NCI-H187 treated with DMSO at 0.1 percent for 48 hours (cell line): ENCODE results near the gene ABO.
"Not testable (repeated sequence)": the region's sequence is repeated elsewhere in the genome, so short reads cannot be mapped to it uniquely, and the experiment has no call there.

Experiments
- DNase-seq: peaks from one replicate; lab custom pipeline; 2025; lab: John Stamatoyannopoulos, UW

ABO gene

GRCh38 chr9:133290751-133291302 is 15.8 kb upstream of the ABO start:
- no peak for DNase-seq

- DNase-seq: no peak
Measured at GRCh38 chr9:133286523-133286922, 11.5 kb upstream of the ABO start.

- no peak for DNase-seq
Measured at GRCh38 chr9:133285252-133285775, 10.3 kb upstream of the ABO start.

GRCh38 chr9:133284362-133284761 is 9.4 kb upstream of the ABO start:
- no peak for DNase-seq

GRCh38 chr9:133283255-133284032 is 8.4 kb upstream of the ABO start:
- not testable (repeated sequence) for DNase-seq

GRCh38 chr9:133282464-133283238 is 7.7 kb upstream of the ABO start:
- DNase-seq: no peak

- no peak for DNase-seq
Measured at GRCh38 chr9:133280392-133280791, 5.4 kb upstream of the ABO start.

- no peak for DNase-seq
Measured at GRCh38 chr9:133278161-133279114, 3.4 kb upstream of the ABO start.

- no peak for DNase-seq
Measured at GRCh38 chr9:133277467-133277866, 2.5 kb upstream of the ABO start.

- DNase-seq: no peak
Measured at GRCh38 chr9:133276923-133277322, 1.9 kb upstream of the ABO start.

GRCh38 chr9:133276001-133276884 is 1.2 kb upstream of the ABO start:
- DNase-seq: no peak

- DNase-seq: no peak
Measured at GRCh38 chr9:133274236-133275104, 531 bp downstream of the ABO start.

- DNase-seq: no peak
Measured at GRCh38 chr9:133273819-133274218, 1.2 kb downstream of the ABO start.

GRCh38 chr9:133273098-133273497 is 1.9 kb downstream of the ABO start:
- no peak for DNase-seq

GRCh38 chr9:133269537-133270362 is 5.3 kb downstream of the ABO start:
- no peak for DNase-seq

- not testable (repeated sequence) for DNase-seq
Measured at GRCh38 chr9:133269136-133269535, 5.9 kb downstream of the ABO start.

GRCh38 chr9:133268335-133269056 is 6.5 kb downstream of the ABO start:
- no peak for DNase-seq

GRCh38 chr9:133264235-133264764 is 10.7 kb downstream of the ABO start:
- DNase-seq: no peak
